Natural killer cell (primary cell): ENCODE results near the gene LUZP2. TPM values are rescaled to one million over a fixed set of nuclear protein-coding genes. Genes with fewer than 3 reads are reported as not detected.

ENCODE experiments used
- ATAC-seq, 3 donors: fragments of 150-1000 bp in 2 of 3; fragments of 200-7000 bp in 1 of 3; cut with Tn5 transposase; 1 replicate in 1 of 3; 2 replicates in 2 of 3; pipeline ENCODE4 v1.10.0; 2021; ENCODE audit warnings: mild to moderate bottlenecking in 2 of 3, moderate library complexity in 2 of 3
- DNase-seq, 2 donors: peaks; one replicate each; pipeline versions ENCODE4 v3.0.0 to v3.0.0-alpha.2; 2013 to 2021; ENCODE audit warnings: mixed read lengths in 1 of 2
- H3K27ac ChIP-seq: one replicate; pipeline ENCODE4 v1.5.1; 2013; ENCODE audit warnings: mild to moderate bottlenecking, low read length
- H3K27me3 ChIP-seq: one replicate; pipeline ENCODE4 v1.6.1; 2013; ENCODE audit warnings: low read length; ENCODE audit not compliant: control insufficient read depth, insufficient read depth
- H3K36me3 ChIP-seq: one replicate; pipeline ENCODE4 v1.6.1; 2013; ENCODE audit warnings: low read length; ENCODE audit not compliant: control insufficient read depth, insufficient read depth
- H3K4me1 ChIP-seq: one replicate; pipeline ENCODE4 v1.6.1; 2013; ENCODE audit warnings: low read length; ENCODE audit not compliant: control insufficient read depth, insufficient read depth
- H3K4me3 ChIP-seq: one replicate; pipeline ENCODE4 v1.5.1; 2013; ENCODE audit warnings: low read length
- H3K9me3 ChIP-seq: one replicate; pipeline ENCODE4 v1.6.1; 2013; ENCODE audit warnings: low read length; ENCODE audit not compliant: control insufficient read depth, insufficient read depth
- H3K27ac Mint-ChIP-seq, 2 donors: one replicate each; pipeline ENCODE4 v1.8.0; 2022; ENCODE audit warnings: mild to moderate bottlenecking in 2 of 2, mixed read lengths in 2 of 2, moderate library complexity in 1 of 2
- H3K27me3 Mint-ChIP-seq, 2 donors: one replicate each; pipeline ENCODE4 v1.8.0; 2022; ENCODE audit warnings: low read depth in 2 of 2, mixed read lengths in 2 of 2
- H3K36me3 Mint-ChIP-seq: one replicate; pipeline ENCODE4 v1.8.0; 2022; ENCODE audit warnings: mixed read lengths
- H3K4me1 Mint-ChIP-seq, 2 donors: one replicate each; pipeline ENCODE4 v1.8.0; 2022; ENCODE audit warnings: mixed read lengths in 2 of 2
- H3K4me3 Mint-ChIP-seq: one replicate; pipeline ENCODE4 v1.8.0; 2022; ENCODE audit warnings: mild to moderate bottlenecking, moderate library complexity, mixed read lengths
- H3K9me3 Mint-ChIP-seq, 2 donors: one replicate each; pipeline ENCODE4 v1.8.0; 2022; ENCODE audit warnings: mixed read lengths in 2 of 2
- CTCF ChIP-seq: fragments of 200-600 bp; IDR thresholded peaks from one replicate; pipeline ENCODE4 v1.8.0; 2022; ENCODE audit warnings: antibody characterized with exemption
- WGBS: methylation state at CpG from one replicate; pipeline ENCODE4 v1.1.7; 2013; ENCODE audit warnings: missing lambda C conversion rate; ENCODE audit not compliant: insufficient coverage; 5-methylcytosine and 5-hydroxymethylcytosine counted together
- intact Hi-C: fragments of 100-400 bp; cut with micrococcal nuclease; formaldehyde crosslinking; loops from one replicate; pipeline ENCODE4 v1.14.2; 2022
- total RNA-seq, 4 donors: library from RNA; stranded (reverse); fragments of 120-200 nt in 1 of 4; gene quantifications; one replicate each; pipeline versions ENCODE4 v1.2.3 to v1.2.4, GENCODE V29; 2013 to 2022

Gene LUZP2
- total RNA-seq, 3 donors from 2014 or later (not counting 1 experiment from before 2014, with no cell fraction given): not detected

DNA sequence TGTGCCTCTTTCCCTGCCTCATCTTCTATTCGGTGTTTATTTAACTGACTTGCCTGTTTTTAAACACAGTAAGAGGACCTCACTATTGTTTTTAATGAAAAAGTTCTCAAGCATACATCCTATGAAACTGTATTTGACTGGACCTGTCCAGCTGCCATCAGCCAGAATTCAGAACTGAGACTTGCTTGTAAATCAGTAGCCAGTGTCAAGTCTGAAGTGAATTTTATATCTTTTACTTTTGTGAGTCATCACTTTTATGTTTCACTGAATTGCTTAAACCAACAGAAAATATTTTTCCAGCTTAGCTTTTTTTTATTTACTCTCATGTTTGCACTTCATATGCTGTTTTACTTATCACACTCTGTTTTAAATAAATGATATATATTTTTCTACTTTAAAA, 88.3 kb downstream of the LUZP2 start:
- H3K4me1 Mint-ChIP-seq: no peaks in the 10 kb centered on the region
- DNase-seq: no peak
- Histone ChIP-seq H3K9me3 (no peaks in the 10 kb centered on the region), H3K4me3 (no peak overlapping the region), H3K27ac (no peak overlapping the region), H3K4me1 (no peaks in the 10 kb centered on the region), H3K27me3 (no peaks in the 10 kb centered on the region), H3K36me3 (no peaks in the 10 kb centered on the region)
- H3K27me3 Mint-ChIP-seq: no peaks in the 10 kb centered on the region
- H3K4me3 Mint-ChIP-seq: no peak overlapping the region
- 73% methylated on average over 1 of the region's 1 CpG for WGBS
- no peak for ATAC-seq
- no peak for TF ChIP-seq CTCF
- H3K9me3 Mint-ChIP-seq: no peaks in the 10 kb centered on the region
- intact Hi-C loops: no loop called here
- no peak overlapping the region for H3K27ac Mint-ChIP-seq
- no peaks in the 10 kb centered on the region for H3K36me3 Mint-ChIP-seq

DNA sequence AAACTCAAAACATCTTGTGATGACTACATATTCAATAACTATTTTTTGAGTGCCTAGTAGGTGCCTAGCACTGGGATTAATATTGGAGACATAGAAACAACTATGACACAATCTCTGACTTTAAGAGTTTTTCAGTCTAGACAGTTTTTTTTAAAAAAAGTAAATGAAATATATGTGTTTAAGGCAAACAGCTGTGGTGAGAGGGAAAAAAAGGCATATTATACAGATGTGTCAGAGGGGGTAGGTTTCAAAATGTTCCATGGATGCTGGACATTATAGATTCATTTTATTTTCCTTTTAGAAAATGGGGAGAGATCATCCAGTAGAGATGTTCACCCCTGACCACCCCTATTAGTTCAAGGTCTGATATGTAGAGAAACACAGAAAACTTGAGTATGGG, 90.8 kb downstream of the LUZP2 start:
- Histone ChIP-seq H3K27me3 (no peaks in the 10 kb centered on the region), H3K27ac (no peak overlapping the region), H3K4me1 (no peaks in the 10 kb centered on the region), H3K36me3 (no peaks in the 10 kb centered on the region), H3K4me3 (no peak overlapping the region), H3K9me3 (no peaks in the 10 kb centered on the region)
- Mint-ChIP-seq H3K4me3 (no peak overlapping the region), H3K9me3 (no peaks in the 10 kb centered on the region), H3K36me3 (no peaks in the 10 kb centered on the region), H3K27ac (no peak overlapping the region), H3K4me1 (no peaks in the 10 kb centered on the region), H3K27me3 (no peaks in the 10 kb centered on the region)
- no peak for TF ChIP-seq CTCF
- ATAC-seq (no peak), DNase-seq (no peak)
- intact Hi-C loops: no loop called here

- no peak overlapping the region for H3K4me3 Mint-ChIP-seq
- H3K4me3 ChIP-seq: no peak overlapping the region
- H3K27me3 ChIP-seq: no peaks in the 10 kb centered on the region
- 88% methylated on average over 3 of the region's 3 CpGs for WGBS
- no peak overlapping the region for H3K27ac ChIP-seq
- H3K27me3 Mint-ChIP-seq: no peaks in the 10 kb centered on the region
- no peaks in the 10 kb centered on the region for H3K4me1 Mint-ChIP-seq
- H3K27ac Mint-ChIP-seq: no peak overlapping the region
- H3K36me3 Mint-ChIP-seq: no peaks in the 10 kb centered on the region
- no peaks in the 10 kb centered on the region for H3K9me3 Mint-ChIP-seq
- no peak for ATAC-seq
- no peaks in the 10 kb centered on the region for H3K9me3 ChIP-seq
- H3K36me3 ChIP-seq: no peaks in the 10 kb centered on the region
- DNase-seq: no peak
- TF ChIP-seq CTCF: no peak
- no peaks in the 10 kb centered on the region for H3K4me1 ChIP-seq
- intact Hi-C loops: no loop called here
Measured at GRCh38 chr11:24588081-24588480, 91.2 kb downstream of the LUZP2 start.

- H3K27ac ChIP-seq: no peak overlapping the region
- no peaks in the 10 kb centered on the region for H3K9me3 ChIP-seq
- H3K27me3 ChIP-seq: no peaks in the 10 kb centered on the region
- 11% methylated on average over 1 of the region's 1 CpG for WGBS
- no peaks in the 10 kb centered on the region for H3K9me3 Mint-ChIP-seq
- TF ChIP-seq CTCF: no peak
- H3K36me3 Mint-ChIP-seq: no peaks in the 10 kb centered on the region
- H3K27me3 Mint-ChIP-seq: no peaks in the 10 kb centered on the region
- no peaks in the 10 kb centered on the region for H3K36me3 ChIP-seq
- DNase-seq (no peak), ATAC-seq (no peak)
- no peak overlapping the region for H3K27ac Mint-ChIP-seq
- H3K4me1 Mint-ChIP-seq: no peaks in the 10 kb centered on the region
- no peak overlapping the region for H3K4me3 Mint-ChIP-seq
- no peak overlapping the region for H3K4me3 ChIP-seq
- no peaks in the 10 kb centered on the region for H3K4me1 ChIP-seq
- intact Hi-C loops: no loop called here
Measured at GRCh38 chr11:24589064-24589463, 92.2 kb downstream of the LUZP2 start.
